ENCODE measurements around the gene SNRPA.

The SNRPA gene

GRCh38 chr19:40801426-40802299, 50.7 kb downstream of the SNRPA start:
- Mint-ChIP-seq H3K27ac (peak overlapping the region; percentile 77 to 81 (median 79)), H3K9me3 (no peaks in the 10 kb centered on the region), H3K4me1 (peaks cover 58% of the 10 kb centered on the region), H3K4me3 (peak overlapping the region; percentile 80 to 99 (median 98)), H3K36me3 (ENCODE audit: low read depth) (peaks cover 27% of the 10 kb centered on the region), H3K27me3 (ENCODE audit: low read depth) (no peaks in the 10 kb centered on the region)
- no peak for TF ChIP-seq CTCF (IDR thresholded peaks at IDR 0.05; ENCODE audit: unreplicated experiment in 3 of 3)

GRCh38 chr19:40802300-40803169, 51.5 kb downstream of the SNRPA start:
- peaks cover 62% of the 10 kb centered on the region for H3K4me1 Mint-ChIP-seq
- H3K9me3 Mint-ChIP-seq: no peaks in the 10 kb centered on the region
- peaks cover 27% of the 10 kb centered on the region for H3K36me3 Mint-ChIP-seq (ENCODE audit: low read depth)
- no peak for TF ChIP-seq CTCF (IDR thresholded peaks at IDR 0.05; ENCODE audit: unreplicated experiment in 3 of 3)
- peak overlapping the region; percentile 77 to 81 (median 79) for H3K27ac Mint-ChIP-seq
- H3K4me3 Mint-ChIP-seq: peak overlapping the region; percentile 80 to 99 (median 98)
- no peaks in the 10 kb centered on the region for H3K27me3 Mint-ChIP-seq (ENCODE audit: low read depth)

- Mint-ChIP-seq H3K27me3 (ENCODE audit: low read depth) (no peaks in the 10 kb centered on the region), H3K36me3 (ENCODE audit: low read depth) (peaks cover 31% of the 10 kb centered on the region), H3K4me3 (peak overlapping the region; percentile 80 to 99 (median 98)), H3K9me3 (no peaks in the 10 kb centered on the region), H3K27ac (peak overlapping the region; percentile 69 to 79 (median 75)), H3K4me1 (peaks cover 58% of the 10 kb centered on the region)
- TF ChIP-seq CTCF (IDR thresholded peaks at IDR 0.05; ENCODE audit: unreplicated experiment in 3 of 3): no peak
Observed at GRCh38 chr19:40803170-40803856, 52.3 kb downstream of the SNRPA start.

- H3K27me3 Mint-ChIP-seq (ENCODE audit: low read depth): no peaks in the 10 kb centered on the region
- TF ChIP-seq CTCF (IDR thresholded peaks at IDR 0.05; ENCODE audit: unreplicated experiment in 3 of 3): no peak
Observed at GRCh38 chr19:40803857-40804782, 53.1 kb downstream of the SNRPA start.

GRCh38 chr19:40804783-40805242, 53.8 kb downstream of the SNRPA start:
- Mint-ChIP-seq H3K4me3 (peak overlapping the region; percentile 16 to 62 (median 48)), H3K36me3 (ENCODE audit: low read depth) (peaks cover 31% of the 10 kb centered on the region), H3K4me1 (peaks cover 55% of the 10 kb centered on the region), H3K27ac (peak overlapping the region in 2 of 3 experiments; percentile 65 to 79), H3K27me3 (ENCODE audit: low read depth) (no peaks in the 10 kb centered on the region), H3K9me3 (no peaks in the 10 kb centered on the region)
- TF ChIP-seq CTCF (IDR thresholded peaks at IDR 0.05; ENCODE audit: unreplicated experiment in 3 of 3): no peak

More at GRCh38 chr19:40803857-40804782, 53.1 kb downstream of the SNRPA start:
- H3K9me3 Mint-ChIP-seq: no peaks in the 10 kb centered on the region
- H3K36me3 Mint-ChIP-seq (ENCODE audit: low read depth): peaks cover 31% of the 10 kb centered on the region
- peaks cover 54% of the 10 kb centered on the region for H3K4me1 Mint-ChIP-seq
- H3K4me3 Mint-ChIP-seq: peak overlapping the region; percentile 48 to 98 (median 80)
- H3K27ac Mint-ChIP-seq: peak overlapping the region; percentile 69 to 79 (median 73)
